Stimulated activated CD8-positive, alpha-beta memory T cell treated with anti-CD3 and anti-CD28 coated beads, Interleukin-15, amount 100 ng/mL, for 24 hours (primary cell): Measurements from ENCODE around the gene DNAH6.

Experiments
- DNase-seq: peaks from one replicate; pipeline ENCODE4 v3.0.0-alpha.2; 2020; ENCODE audit warnings: low read depth

Gene DNAH6

DNA sequence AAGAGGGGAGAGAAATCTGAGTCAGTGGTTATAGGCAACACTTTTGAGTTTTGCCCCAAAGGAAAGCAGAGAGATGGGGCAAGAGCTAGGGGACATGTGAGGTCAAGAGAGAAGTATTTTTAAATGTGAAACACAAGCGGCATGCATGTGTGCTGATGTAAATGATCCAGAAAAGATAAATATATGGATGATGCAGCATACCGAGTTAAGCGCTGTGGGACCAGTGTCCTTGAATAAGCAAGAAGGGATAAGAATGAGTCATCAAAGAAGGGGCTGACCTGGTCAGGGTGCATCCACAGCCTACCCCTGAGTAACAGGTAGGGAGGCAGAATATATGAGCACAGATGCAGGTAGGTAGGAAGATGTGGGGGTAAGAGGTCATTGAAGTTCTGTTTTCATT, 183.7 kb downstream of the DNAH6 start:
- DNase-seq: no peak

- DNase-seq: no peak
Observed at GRCh38 chr2:84701880-84702279, 185.6 kb downstream of the DNAH6 start.

- DNase-seq: no peak
Observed at GRCh38 chr2:84702941-84703340, 186.6 kb downstream of the DNAH6 start.

DNA sequence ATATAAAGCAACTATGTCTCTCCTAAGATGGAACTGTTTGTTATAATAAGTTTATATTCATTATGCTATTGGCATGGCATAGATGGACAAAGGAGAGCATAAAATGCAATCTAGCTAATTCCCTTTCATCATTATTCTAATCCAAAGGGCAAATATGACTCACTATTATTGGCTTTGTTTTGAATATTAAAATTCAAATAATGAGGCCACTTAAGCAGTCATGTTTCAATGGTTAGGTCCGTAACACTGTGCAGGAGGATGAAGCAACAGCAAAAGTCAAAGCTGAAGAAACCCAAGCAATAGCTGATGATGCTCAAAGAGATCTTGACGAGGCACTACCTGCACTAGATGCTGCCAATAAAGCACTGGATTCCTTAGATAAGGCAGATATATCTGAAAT, 187.5 kb downstream of the DNAH6 start:
- DNase-seq: no peak

DNA sequence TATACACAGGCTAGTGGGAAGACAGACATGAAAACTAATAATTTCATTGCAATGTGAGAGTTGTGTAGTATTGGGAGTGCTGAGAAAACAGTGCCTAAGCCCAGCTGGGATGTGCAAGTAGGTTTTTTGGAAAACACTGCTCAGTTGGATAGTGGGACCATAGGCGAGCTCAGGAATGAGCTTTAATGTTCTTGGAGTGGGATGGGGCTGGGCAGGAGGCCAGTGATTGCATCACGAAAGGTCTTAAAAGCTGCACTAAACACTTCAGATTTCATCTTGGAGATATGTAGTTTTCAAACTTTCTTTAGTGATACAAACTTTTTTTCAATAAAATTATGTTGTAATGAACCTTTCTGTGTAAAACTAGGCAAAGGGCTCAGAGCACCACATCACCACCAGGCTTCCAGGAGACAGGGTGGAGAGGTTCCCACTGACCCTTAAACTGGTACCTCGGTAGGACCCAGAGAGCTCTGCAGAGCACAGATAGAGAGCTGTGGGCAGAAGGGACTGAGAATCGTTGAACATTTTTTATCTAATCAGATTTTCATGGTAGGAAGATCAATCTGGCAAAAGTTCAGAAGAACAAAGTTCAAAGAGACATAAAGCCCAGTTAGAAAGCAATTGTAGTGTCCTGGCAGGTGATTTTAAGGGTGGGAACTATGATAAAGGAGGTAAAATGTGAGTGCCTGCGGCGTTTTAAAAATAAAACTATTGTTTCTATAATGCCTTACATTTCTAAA, 188.4 kb downstream of the DNAH6 start:
- no peak for DNase-seq

GRCh38 chr2:84705858-84706257, 189.6 kb downstream of the DNAH6 start:
- DNase-seq: no peak

DNA sequence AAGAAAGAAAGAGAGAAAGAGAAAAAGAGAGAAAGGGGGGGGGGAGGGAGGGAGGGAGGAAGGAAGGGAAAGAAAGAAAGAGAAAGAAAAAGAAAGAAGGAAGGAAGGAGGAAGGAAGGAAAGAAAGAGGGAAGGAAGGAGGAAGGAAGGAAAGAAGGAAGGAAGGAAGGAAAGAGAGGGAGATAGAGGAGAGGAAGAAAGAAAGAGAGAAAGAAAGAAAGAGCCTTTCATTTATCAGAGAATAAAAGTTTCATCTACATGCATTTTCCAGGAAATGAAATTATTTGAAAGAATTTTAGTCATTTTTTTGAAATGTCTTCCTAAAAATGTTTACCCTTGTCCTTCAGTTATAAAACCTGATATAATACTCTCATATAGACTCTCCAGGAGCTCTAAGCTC, 192.1 kb downstream of the DNAH6 start:
- DNase-seq: no peak

GRCh38 chr2:84711651-84712050, 195.4 kb downstream of the DNAH6 start:
- no peak for DNase-seq

- no peak for DNase-seq
Observed at GRCh38 chr2:84713441-84713840, 197.1 kb downstream of the DNAH6 start.

DNA sequence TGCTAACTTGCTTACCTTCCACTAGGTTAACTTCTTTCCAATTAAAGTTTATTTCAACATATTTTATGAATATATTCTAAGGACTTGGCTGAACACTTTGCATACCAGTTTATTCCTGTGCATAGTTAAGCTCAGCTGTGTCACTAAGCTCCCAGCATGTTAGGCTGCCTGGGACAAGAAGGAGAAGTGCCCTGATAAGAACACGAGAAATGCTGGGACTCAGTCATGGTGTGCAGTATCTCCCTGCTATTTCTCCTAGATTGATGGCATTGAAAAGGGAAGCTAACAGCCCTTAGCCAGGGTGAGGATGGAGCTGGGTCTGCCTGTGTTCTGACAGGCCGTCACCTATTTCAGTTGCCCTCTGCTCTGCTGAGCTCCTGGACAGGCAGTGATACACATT, 200.3 kb downstream of the DNAH6 start:
- no peak for DNase-seq

GRCh38 chr2:84717302-84717701, 201.0 kb downstream of the DNAH6 start:
- DNase-seq: no peak

DNA sequence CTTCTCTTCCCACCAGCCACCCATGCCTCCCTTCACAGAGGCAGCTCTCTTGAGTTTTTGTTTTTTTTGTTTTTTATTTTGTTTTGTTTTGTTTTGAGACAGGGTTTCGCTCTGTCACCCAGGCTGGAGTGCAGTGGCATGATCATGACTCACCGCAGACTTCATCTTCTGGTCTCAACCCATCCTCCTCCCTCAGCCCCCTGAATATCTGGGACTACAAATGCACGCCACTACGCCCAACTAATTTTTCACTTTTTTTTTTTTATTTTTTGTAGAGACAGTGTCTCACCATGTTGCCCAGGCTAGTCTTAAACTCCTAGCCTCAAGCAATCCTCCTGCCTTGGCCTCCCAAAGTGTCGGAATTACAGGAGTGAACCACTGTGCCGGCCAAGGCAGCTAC, 203.1 kb downstream of the DNAH6 start:
- no peak for DNase-seq

GRCh38 chr2:84723831-84724230, 207.5 kb downstream of the DNAH6 start:
- DNase-seq: no peak

DNA sequence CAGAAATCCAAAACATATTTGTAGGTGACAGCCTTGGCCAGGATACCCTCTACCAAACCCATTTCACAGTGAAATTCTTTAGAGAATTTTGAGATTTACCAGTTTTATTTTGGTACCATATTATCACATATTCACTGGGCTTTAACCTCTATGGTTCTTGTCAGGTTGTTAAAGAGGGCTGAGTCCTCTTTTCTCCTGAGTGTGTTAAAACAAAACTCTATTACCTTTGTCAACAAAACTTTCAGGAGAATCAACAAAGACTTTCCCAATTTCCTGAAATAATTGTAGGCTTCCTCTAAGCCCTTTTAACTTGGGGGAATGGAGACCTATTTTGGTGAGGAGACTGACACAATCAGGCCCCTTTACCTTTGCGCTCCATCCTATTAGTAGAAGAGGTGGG, 209.4 kb downstream of the DNAH6 start:
- no peak for DNase-seq

GRCh38 chr2:84727315-84727714, 211.0 kb downstream of the DNAH6 start:
- no peak for DNase-seq

DNA sequence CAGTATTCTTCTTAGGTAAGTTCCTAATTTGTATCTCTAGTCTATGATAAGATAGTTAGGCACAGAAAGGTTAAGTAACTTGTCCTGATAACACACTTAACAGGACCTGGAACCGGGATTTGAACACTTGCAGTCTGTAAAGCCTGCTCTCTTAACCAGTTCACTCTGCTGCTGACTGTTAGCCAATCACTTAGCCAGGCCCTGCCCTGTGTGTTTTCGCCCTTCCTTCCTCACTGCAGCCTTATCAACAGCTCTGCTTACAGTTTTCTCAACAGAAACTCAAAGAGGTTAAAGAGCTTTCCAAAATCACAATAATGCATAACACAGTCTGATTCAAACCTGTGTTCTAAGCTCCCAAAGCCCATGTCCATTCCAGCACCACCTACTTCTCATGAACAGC, 212.9 kb downstream of the DNAH6 start:
- no peak for DNase-seq

DNA sequence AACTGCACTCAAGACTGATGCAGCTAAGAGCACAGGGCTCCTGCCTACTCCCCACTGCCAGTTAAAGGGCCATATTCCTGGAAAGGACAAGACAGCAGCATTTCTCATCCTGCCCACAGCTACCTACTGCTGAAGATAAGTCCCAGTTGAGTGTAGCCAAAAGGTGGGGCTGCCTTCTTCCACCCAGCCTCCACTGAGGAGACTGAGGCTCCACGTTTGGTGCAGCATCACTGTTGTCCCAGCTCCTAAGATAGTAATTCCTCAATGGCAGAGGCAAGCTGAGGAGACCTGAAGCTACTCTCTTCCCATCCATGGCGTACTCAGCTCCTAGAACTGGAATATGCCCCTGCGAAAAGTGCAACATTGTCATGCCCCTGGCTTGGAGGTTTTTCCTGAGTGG, 214.9 kb downstream of the DNAH6 start:
- DNase-seq: no peak

DNA sequence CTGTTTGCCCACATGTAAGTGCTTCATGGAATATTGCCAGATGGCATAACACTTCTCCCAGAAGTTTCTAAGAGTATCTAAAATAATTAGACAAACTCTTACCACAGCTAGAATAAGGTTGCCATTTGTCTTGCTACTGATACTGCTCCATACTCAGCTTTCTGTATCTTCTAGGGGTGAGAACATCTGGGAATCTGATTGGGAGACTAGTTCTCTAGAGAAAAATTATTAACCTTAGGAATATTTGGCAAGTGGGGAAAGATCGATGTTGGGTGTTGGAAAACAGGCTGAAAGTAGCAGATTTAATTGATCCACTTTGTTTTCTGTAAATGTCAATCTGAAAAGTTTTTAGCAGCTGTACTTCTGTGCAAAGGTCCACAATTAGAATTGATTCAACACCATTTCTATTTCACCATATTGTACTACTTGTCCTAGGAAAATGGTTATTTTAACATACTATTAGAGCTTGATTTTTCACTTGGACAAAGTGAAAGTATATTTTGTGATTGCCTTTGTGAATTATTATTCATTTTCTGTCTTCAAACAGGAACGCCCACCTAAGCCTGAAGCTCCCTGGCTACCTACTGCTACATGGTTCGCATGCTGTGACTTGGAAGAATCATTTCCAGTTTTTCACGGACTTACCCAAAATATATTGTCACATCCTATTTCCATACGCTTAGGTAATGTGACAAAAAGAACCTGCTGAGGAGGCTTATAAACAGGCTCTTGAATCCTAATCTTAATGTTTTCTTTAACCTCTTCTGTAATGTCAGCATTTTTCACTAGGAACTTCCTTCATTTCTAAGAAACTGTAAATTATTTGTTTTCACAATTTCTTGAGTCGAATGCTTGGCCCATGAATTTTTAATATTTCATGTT, 216.8 kb downstream of the DNAH6 start:
- no peak for DNase-seq

GRCh38 chr2:84735389-84735788, 219.1 kb downstream of the DNAH6 start:
- no peak for DNase-seq

DNA sequence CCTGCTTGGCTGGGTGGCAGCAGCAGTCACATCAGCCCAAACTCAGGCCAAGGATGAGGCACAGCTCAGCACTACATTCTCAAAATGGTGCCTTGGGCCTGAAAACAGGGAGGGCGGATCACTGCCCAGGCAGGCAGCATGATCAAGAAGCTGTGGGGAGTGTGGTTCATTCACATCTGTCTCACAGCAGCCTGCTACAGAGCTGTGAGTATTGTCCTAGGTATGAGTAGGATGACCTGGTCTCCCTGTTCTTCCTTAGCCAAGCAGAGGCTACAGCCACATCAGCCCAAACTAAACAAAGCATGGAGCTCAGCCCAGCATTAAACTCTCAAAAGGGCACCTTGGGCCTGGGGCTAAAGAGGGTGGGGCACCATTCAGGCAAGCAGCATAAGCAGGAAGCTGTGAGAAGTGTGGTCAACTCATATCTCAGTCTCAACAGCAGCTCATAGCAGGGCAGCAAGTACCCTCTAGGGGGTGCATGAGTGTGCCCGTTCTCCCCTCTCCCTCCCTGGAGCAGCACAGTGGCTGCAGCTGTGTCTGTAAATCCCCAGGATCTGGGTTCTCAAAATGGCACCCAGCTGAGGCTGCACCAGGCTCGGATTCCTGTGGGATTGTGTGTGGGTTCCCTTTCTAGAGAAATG, 225.0 kb downstream of the DNAH6 start:
- DNase-seq: no peak

DNA sequence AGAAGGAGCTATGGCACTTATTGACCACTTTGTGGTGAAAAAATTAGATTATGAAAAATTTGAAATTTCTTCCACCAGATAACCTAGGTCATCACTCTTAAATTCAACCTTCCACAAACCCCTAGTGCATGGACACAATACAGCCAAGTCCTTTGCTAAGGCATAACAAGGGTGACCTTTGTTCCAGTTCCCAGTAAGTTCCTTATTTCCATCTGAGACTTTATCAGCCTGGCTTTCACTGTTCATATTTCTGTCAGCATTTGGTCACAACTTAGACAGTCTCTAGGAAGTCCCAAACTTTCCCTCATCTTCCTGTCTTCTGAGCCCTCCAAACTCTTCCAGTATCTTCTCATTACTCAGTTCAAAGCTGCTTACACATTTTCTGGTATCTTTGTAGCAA, 232.0 kb downstream of the DNAH6 start:
- no peak for DNase-seq

- DNase-seq: no peak
Observed at GRCh38 chr2:84749442-84749841, 233.1 kb downstream of the DNAH6 start.

- no peak for DNase-seq
Observed at GRCh38 chr2:84755096-84755495, 238.8 kb downstream of the DNAH6 start.
